Thyroid gland (tissue), 4 donors: Measurements from ENCODE around the gene APOC1.

Experiments used
- CTCF ChIP-seq, 6 experiments: fragments of 200-600 bp in 3 of 6; fragments of 450-650 bp in 3 of 6; sonication (generic) in 3 of 6; IDR thresholded peaks; one replicate each; pipeline ENCODE4 v1.5.1; 2016 to 2019; ENCODE audit warnings: antibody characterized with exemption in 6 of 6, mild to moderate bottlenecking in 2 of 6, inconsistent platforms in 1 of 6, moderate library complexity in 1 of 6
- POLR2A ChIP-seq, 2 donors: fragments of 450-650 bp; IDR thresholded peaks; one replicate each; pipeline ENCODE4 v1.6.1; 2017; ENCODE audit warnings: antibody characterized with exemption in 2 of 2, mild to moderate bottlenecking in 2 of 2, moderate library complexity in 1 of 2

GRCh38 chr19:44903216-44903601, 11.2 kb upstream of the APOC1 start:
- no peak for TF ChIP-seq CTCF (IDR thresholded peaks at IDR 0.05)
- TF ChIP-seq POLR2A (IDR thresholded peaks at IDR 0.05): no peak
